IMR-90 (cell line): ENCODE results near the gene BTNL8. TPM values are rescaled to one million over a fixed set of nuclear protein-coding genes. Genes with fewer than 3 reads are reported as not detected.

ENCODE experiments used
- ATAC-seq: fragments of 200-7000 bp; cut with Tn5 transposase; 2 replicates; pipeline ENCODE4 v1.9.1; 2020; ENCODE audit warnings: low read depth, mild to moderate bottlenecking, moderate library complexity
- BruUV-seq: library from RNA; stranded (reverse); fragments of 400-500 nt; replicated peaks from 2 replicates; lab custom pipeline; 2021; lab: Mats Ljungman, UMichigan
- CTCF ChIA-PET: fragments of 300-600 bp; formaldehyde crosslinking; extraction: SDS; loops from one replicate; lab custom pipeline; 2021; ENCODE audit warnings: antibody characterized with exemption; lab: Yijun Ruan, JAX
- POLR2A ChIA-PET: fragments of 300-600 bp; sonication (Branson Sonifier 250); formaldehyde crosslinking; loops from one replicate; lab custom pipeline; 2022; ENCODE audit warnings: antibody characterized with exemption; ENCODE audit not compliant: unreplicated experiment; lab: Charles Lee
- DNase-seq: peaks from one replicate; pipeline ENCODE4 v3.0.0; 2013
- H2AFZ ChIP-seq: replicated peaks from 2 replicates; pipeline ENCODE3; 2013; ENCODE audit warnings: low read length, mild to moderate bottlenecking; ENCODE audit not compliant: poor library complexity
- H2AK5ac ChIP-seq: 2 replicates; pipeline ENCODE4 v1.6.1; 2013; ENCODE audit warnings: low read depth, low read length, inconsistent platforms
- H2AK9ac ChIP-seq: replicated peaks from 2 replicates; pipeline ENCODE3; 2013; ENCODE audit warnings: mild to moderate bottlenecking, low read depth, low read length, moderate library complexity; ENCODE audit not compliant: poor library complexity
- H2BK120ac ChIP-seq: 2 replicates; pipeline ENCODE4 v1.6.1; 2013; ENCODE audit warnings: low read depth, low read length, inconsistent platforms
- H2BK15ac ChIP-seq: 3 replicates; pipeline ENCODE4 v1.6.1; 2013; ENCODE audit warnings: low read depth, low read length, inconsistent platforms
- H2BK20ac ChIP-seq: 2 replicates; pipeline ENCODE4 v1.6.1; 2013; ENCODE audit warnings: low read depth, mild to moderate bottlenecking, inconsistent platforms, low read length, moderate library complexity
- H2BK5ac ChIP-seq: 2 replicates; pipeline ENCODE4 v1.6.1; 2013; ENCODE audit warnings: mild to moderate bottlenecking, low read depth, low read length, inconsistent platforms; ENCODE audit not compliant: poor library complexity, severe bottlenecking
- H3K14ac ChIP-seq: replicated peaks from 2 replicates; pipeline ENCODE4 v1.6.1; 2013; ENCODE audit warnings: low read depth, low read length, inconsistent platforms
- H3K18ac ChIP-seq: 2 replicates; pipeline ENCODE4 v1.6.1; 2013; ENCODE audit warnings: low read depth, low read length, control low read depth
- H3K23ac ChIP-seq: 2 replicates; pipeline ENCODE4 v1.6.1; 2013; ENCODE audit warnings: low read depth, low read length, inconsistent platforms
- H3K27ac ChIP-seq: 2 replicates; pipeline ENCODE4 v1.5.1; 2013; ENCODE audit warnings: mild to moderate bottlenecking, control low read depth, low read length; ENCODE audit not compliant: insufficient read depth
- H3K27me3 ChIP-seq: 2 replicates; pipeline ENCODE4 v1.6.1; 2013; ENCODE audit warnings: low read length; ENCODE audit not compliant: control insufficient read depth, insufficient read depth
- H3K36me3 ChIP-seq: 2 replicates; pipeline ENCODE4 v1.6.1; 2013; ENCODE audit warnings: low read length, mixed read lengths; ENCODE audit not compliant: control insufficient read depth, insufficient read depth
- H3K4ac ChIP-seq: 2 replicates; pipeline ENCODE4 v1.6.1; 2013; ENCODE audit warnings: low read depth, low read length, inconsistent platforms
- H3K4me1 ChIP-seq: 2 replicates; pipeline ENCODE4 v1.6.1; 2013; ENCODE audit warnings: low read length, mixed read lengths; ENCODE audit not compliant: control insufficient read depth, insufficient read depth
- H3K4me2 ChIP-seq: 2 replicates; pipeline ENCODE4 v1.6.1; 2013; ENCODE audit warnings: low read depth, mild to moderate bottlenecking, control low read depth, low read length, moderate library complexity
- H3K4me3 ChIP-seq: 2 replicates; pipeline ENCODE4 v1.5.1; 2013; ENCODE audit warnings: low read depth, mild to moderate bottlenecking, control low read depth, low read length, moderate library complexity; ENCODE audit not compliant: insufficient read depth
- H3K56ac ChIP-seq: 2 replicates; pipeline ENCODE4 v1.6.1; 2013; ENCODE audit warnings: low read length, inconsistent platforms; ENCODE audit not compliant: insufficient read depth; ENCODE audit errors: extremely low read depth
- H3K79me1 ChIP-seq, 2 experiments: 2 replicates each; pipeline ENCODE4 v1.6.1; 2013; ENCODE audit warnings: low read length in 2 of 2, inconsistent platforms in 1 of 2, low read depth in 1 of 2
- H3K9ac ChIP-seq: 2 replicates; pipeline ENCODE4 v1.6.1; 2013; ENCODE audit warnings: low read depth, low read length, control low read depth
- H3K9me1 ChIP-seq: 2 replicates; pipeline ENCODE4 v1.6.1; 2013; ENCODE audit warnings: low read length, inconsistent platforms; ENCODE audit not compliant: insufficient read depth
- H3K9me3 ChIP-seq: 2 replicates; pipeline ENCODE4 v1.6.1; 2013; ENCODE audit warnings: low read length; ENCODE audit not compliant: control insufficient read depth, insufficient read depth
- H4K20me1 ChIP-seq: 2 replicates; pipeline ENCODE4 v1.6.1; 2013; ENCODE audit warnings: low read length, inconsistent platforms; ENCODE audit not compliant: insufficient read depth
- H4K5ac ChIP-seq: 2 replicates; pipeline ENCODE4 v1.6.1; 2013; ENCODE audit warnings: mild to moderate bottlenecking, low read depth, low read length, control low read depth
- H4K8ac ChIP-seq, 2 experiments: 2 replicates each; pipeline ENCODE4 v1.6.1; 2013; ENCODE audit warnings: low read depth in 2 of 2, low read length in 2 of 2, control low read depth in 1 of 2, inconsistent platforms in 1 of 2
- H4K91ac ChIP-seq: 2 replicates; pipeline ENCODE4 v1.6.1; 2013; ENCODE audit warnings: low read depth, low read length, inconsistent platforms; ENCODE audit not compliant: insufficient read depth
- BHLHE40 ChIP-seq: fragments of 150-350 bp; IDR thresholded peaks from 2 replicates; pipeline ENCODE4 v1.6.1; 2016; ENCODE audit warnings: mild to moderate bottlenecking, low read depth, low read length
- CEBPB ChIP-seq: IDR thresholded peaks from 2 replicates; pipeline ENCODE4 v1.6.1; 2012; ENCODE audit warnings: low read depth, low read length, improper control_type of control experiment
- CHD1 ChIP-seq: IDR thresholded peaks from 2 replicates; pipeline ENCODE4 v1.6.1; 2012; ENCODE audit warnings: low read depth, low read length, improper control_type of control experiment
- FOS ChIP-seq: fragments of 150-350 bp; IDR thresholded peaks from 2 replicates; pipeline ENCODE4 v1.6.1; 2016; ENCODE audit warnings: low read depth, low read length
- MAFK ChIP-seq: IDR thresholded peaks from 2 replicates; pipeline ENCODE4 v1.6.1; 2012; ENCODE audit warnings: low read depth, low read length, improper control_type of control experiment
- MAZ ChIP-seq: IDR thresholded peaks from 2 replicates; pipeline ENCODE4 v1.6.1; 2012; ENCODE audit warnings: low read depth, mild to moderate bottlenecking, low read length, improper control_type of control experiment, moderate library complexity, borderline replicate concordance
- MXI1 ChIP-seq: IDR thresholded peaks from 2 replicates; pipeline ENCODE4 v1.6.1; 2012; ENCODE audit warnings: low read depth, mild to moderate bottlenecking, low read length, moderate library complexity, borderline replicate concordance
- NFE2L2 ChIP-seq: fragments of 150-350 bp; IDR thresholded peaks from 2 replicates; pipeline ENCODE4 v1.6.1; 2016; ENCODE audit warnings: low read depth, mild to moderate bottlenecking, low read length
- POLR2A ChIP-seq: IDR thresholded peaks from 2 replicates; pipeline ENCODE4 v1.6.1; 2012; ENCODE audit warnings: mild to moderate bottlenecking, low read depth, low read length
- RAD21 ChIP-seq: IDR thresholded peaks from 2 replicates; pipeline ENCODE4 v1.6.1; 2012; ENCODE audit warnings: low read length, improper control_type of control experiment
- RCOR1 ChIP-seq: IDR thresholded peaks from 2 replicates; pipeline ENCODE4 v1.6.1; 2012; ENCODE audit warnings: mild to moderate bottlenecking, low read length, improper control_type of control experiment; ENCODE audit not compliant: insufficient replicate concordance
- RFX5 ChIP-seq: IDR thresholded peaks from 2 replicates; pipeline ENCODE4 v1.8.0; 2012; ENCODE audit warnings: low read depth, mild to moderate bottlenecking, low read length, moderate library complexity
- SMC3 ChIP-seq: fragments of 150-350 bp; IDR thresholded peaks from 2 replicates; pipeline ENCODE4 v1.6.1; 2016; ENCODE audit warnings: low read depth, mild to moderate bottlenecking, antibody characterized with exemption, low read length, moderate library complexity
- WGBS, 2 experiments: methylation state at CpG; one replicate each; pipeline versions ENCODE4 v1.1.5 to v1.1.7; 2013; ENCODE audit warnings: missing lambda C conversion rate in 2 of 2; ENCODE audit not compliant: insufficient read length in 1 of 2; ENCODE audit errors: extremely low coverage in 2 of 2; 5-methylcytosine and 5-hydroxymethylcytosine counted together
- dilution Hi-C: fragments of 300-500 bp; cut with HindIII; formaldehyde crosslinking; loops from one replicate; pipeline ENCODE4 v1.14.3; 2018; ENCODE audit warnings: low sequenced_read_pairs; ENCODE audit not compliant: unreplicated experiment
- in situ Hi-C: fragments of 300-500 bp; cut with MboI; formaldehyde crosslinking; loops from 3 replicates; pipeline ENCODE4 v1.14.3; 2019; ENCODE audit warnings: low sequenced_read_pairs, inconsistent platforms, mixed read lengths
- intact Hi-C: fragments of 100-400 bp; cut with micrococcal nuclease; formaldehyde crosslinking; loops from 2 replicates; pipeline ENCODE4 v1.10.0; 2022
- polyA plus RNA-seq, 3 experiments: library from polyadenylated mRNA; depleted of rRNA; stranded (reverse); fragments of >200 nt; gene quantifications; 2 replicates each; pipeline ENCODE4 v1.2.3, GENCODE V29; 2012; ENCODE audit warnings: low replicate concordance in 1 of 3
- total RNA-seq: library from RNA; depleted of rRNA; stranded (reverse); fragments of >200 nt; gene quantifications from 2 replicates; pipeline ENCODE4 v1.2.3, GENCODE V29; 2012
- TF ChIP-seq, protein P1 (sequence below): fragments of 150-350 bp; IDR thresholded peaks from 2 replicates; pipeline ENCODE4 v1.6.1; 2017; ENCODE audit warnings: mild to moderate bottlenecking, antibody characterized with exemption, low read length, low read depth
- TF ChIP-seq, protein P2 (sequence below): fragments of 150-350 bp; IDR thresholded peaks from 2 replicates; pipeline ENCODE4 v1.6.1; 2016; ENCODE audit warnings: low read depth, mild to moderate bottlenecking, low read length, moderate library complexity, borderline replicate concordance

Gene BTNL8
- total and polyA plus RNA-seq, 2 of the 4 experiments (the other 2 are of a cell fraction) = not detected

- no peak overlapping the region for H3K4me3 ChIP-seq
- no peak overlapping the region for H3K56ac ChIP-seq
- no peak overlapping the region for H3K4ac ChIP-seq
- no peak overlapping the region for H2AK9ac ChIP-seq
- H3K4me1 ChIP-seq = no peaks in the 10 kb centered on the region
- no peak overlapping the region for H4K8ac ChIP-seq
- no peak overlapping the region for H2BK5ac ChIP-seq
- H4K91ac ChIP-seq = no peak overlapping the region
- no peak overlapping the region for H2AFZ ChIP-seq
- no peak overlapping the region for H3K18ac ChIP-seq
- H3K79me1 ChIP-seq = no peaks in the 10 kb centered on the region
- H2BK15ac ChIP-seq = no peak overlapping the region
- no peak overlapping the region for H3K9ac ChIP-seq
- intact Hi-C loops = no loop called here
- TF ChIP-seq RCOR1 (no peak), POLR2A (no peak), RFX5 (no peak), MXI1 (no peak), CHD1 (no peak), MAZ (no peak), RAD21 (no peak), NFE2L2 (no peak), FOS (no peak), MAFK (no peak), BHLHE40 (no peak), SMC3 (no peak), CEBPB (no peak)
- TF ChIP-seq, protein P1, sequence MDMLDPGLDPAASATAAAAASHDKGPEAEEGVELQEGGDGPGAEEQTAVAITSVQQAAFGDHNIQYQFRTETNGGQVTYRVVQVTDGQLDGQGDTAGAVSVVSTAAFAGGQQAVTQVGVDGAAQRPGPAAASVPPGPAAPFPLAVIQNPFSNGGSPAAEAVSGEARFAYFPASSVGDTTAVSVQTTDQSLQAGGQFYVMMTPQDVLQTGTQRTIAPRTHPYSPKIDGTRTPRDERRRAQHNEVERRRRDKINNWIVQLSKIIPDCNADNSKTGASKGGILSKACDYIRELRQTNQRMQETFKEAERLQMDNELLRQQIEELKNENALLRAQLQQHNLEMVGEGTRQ = no peak
- TF ChIP-seq, protein P2, sequence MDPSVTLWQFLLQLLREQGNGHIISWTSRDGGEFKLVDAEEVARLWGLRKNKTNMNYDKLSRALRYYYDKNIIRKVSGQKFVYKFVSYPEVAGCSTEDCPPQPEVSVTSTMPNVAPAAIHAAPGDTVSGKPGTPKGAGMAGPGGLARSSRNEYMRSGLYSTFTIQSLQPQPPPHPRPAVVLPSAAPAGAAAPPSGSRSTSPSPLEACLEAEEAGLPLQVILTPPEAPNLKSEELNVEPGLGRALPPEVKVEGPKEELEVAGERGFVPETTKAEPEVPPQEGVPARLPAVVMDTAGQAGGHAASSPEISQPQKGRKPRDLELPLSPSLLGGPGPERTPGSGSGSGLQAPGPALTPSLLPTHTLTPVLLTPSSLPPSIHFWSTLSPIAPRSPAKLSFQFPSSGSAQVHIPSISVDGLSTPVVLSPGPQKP = no peak
- ChIA-PET POLR2A (no interaction called here), CTCF (no interaction called here)
- no peaks in the 10 kb centered on the region for H3K27me3 ChIP-seq
- in situ Hi-C loops = no loop called here
- no peaks in the 10 kb centered on the region for H3K36me3 ChIP-seq
- no peak overlapping the region for H3K27ac ChIP-seq
- DNase-seq (no peak), ATAC-seq (no peak)
- no peaks in the 10 kb centered on the region for H4K20me1 ChIP-seq
- H4K5ac ChIP-seq = no peak overlapping the region
- no peak overlapping the region for H2BK120ac ChIP-seq
- H3K9me1 ChIP-seq = no peaks in the 10 kb centered on the region
- no peak overlapping the region for H3K23ac ChIP-seq
- dilution Hi-C loops = no loop called here
- no peak overlapping the region for H2AK5ac ChIP-seq
- peaks cover 5% of the 10 kb centered on the region; the same call in 1 of the 2 replicates for H3K9me3 ChIP-seq
- no peak overlapping the region for H3K4me2 ChIP-seq
- no CpG with 5 or more reads among the region's 1 CpG for WGBS, 2 experiments
- no TSS peak for BruUV-seq
- no peak overlapping the region for H2BK20ac ChIP-seq
- H3K14ac ChIP-seq = no peak overlapping the region
Measured at GRCh38 chr5:180918380-180918779, 19.4 kb downstream of the BTNL8 start.
